ENCODE data around the gene BEND5.

Gene BEND5

GRCh38 chr1:48750109-48750508 lies 26.6 kb downstream of the BEND5 start (continued):
- TF ChIP-seq PRDM2 (tag by site-specific recombination; IDR thresholded peaks at IDR 0.05; ENCODE audit: borderline replicate concordance) (no peak), ZNF518A (tag by site-specific recombination; conservative IDR thresholded peaks at IDR 0.05; ENCODE audit: low read depth) (no peak), ZNF132 (tag by site-specific recombination; IDR thresholded peaks at IDR 0.05; ENCODE audit: borderline replicate concordance) (no peak), SETDB1 (IDR thresholded peaks at IDR 0.05; ENCODE audit: insufficient read length, low read length) (no peak)

- TF ChIP-seq ZNF324 (tag by site-specific recombination; IDR thresholded peaks at IDR 0.05), result no peak
- no peak for TF ChIP-seq ZNF18 (tag by site-specific recombination; IDR thresholded peaks at IDR 0.05)
- no peak for TF ChIP-seq ZNF302 (tag by site-specific recombination; IDR thresholded peaks at IDR 0.05; ENCODE audit: low read depth)
- no peak for TF ChIP-seq ZNF292 (tag by site-specific recombination; IDR thresholded peaks at IDR 0.05; ENCODE audit: borderline replicate concordance, low read depth)
- TF ChIP-seq ZNF155 (tag by site-specific recombination; IDR thresholded peaks at IDR 0.05), result no peak
- ChIA-PET POLR2A (no interaction called here), CTCF (no interaction called here)
- peaks cover 0 to 12% of the 10 kb centered on the region in 2 experiments; a peak in 1 of 3 replicates for H3K36me3 ChIP-seq (ENCODE audit: control insufficient read depth in 2 of 2, insufficient read depth in 1 of 2, low read length in 2 of 2)
- H3K4me3 ChIP-seq (ENCODE audit: low read depth, low read length), result no peak overlapping the region
- no peaks in the 10 kb centered on the region for H3K4me1 ChIP-seq (ENCODE audit: control insufficient read depth, insufficient read depth, low read length)
- H3K9me3 ChIP-seq (ENCODE audit: control insufficient read depth, insufficient read depth, low read depth, low read length), result no peaks in the 10 kb centered on the region
- H3K27ac ChIP-seq (ENCODE audit: extremely low read depth, low read depth, low read length), result no peak overlapping the region
These were observed 27.6 kb downstream of the BEND5 start for GRCh38 chr1:48749068-48749467.

GRCh38 chr1:48746906-48747305 lies 29.8 kb downstream of the BEND5 start:
- no peaks in the 10 kb centered on the region for H3K4me1 ChIP-seq (ENCODE audit: control insufficient read depth, insufficient read depth, low read length)
- ChIA-PET CTCF (no interaction called here), POLR2A (no interaction called here)
- H3K4me3 ChIP-seq (ENCODE audit: low read depth, low read length), result no peak overlapping the region
- H3K9me3 ChIP-seq (ENCODE audit: control insufficient read depth, insufficient read depth, low read depth, low read length), result no peaks in the 10 kb centered on the region
- peaks cover 0 to 5% of the 10 kb centered on the region in 2 experiments; a peak in 1 of 3 replicates for H3K36me3 ChIP-seq (ENCODE audit: control insufficient read depth in 2 of 2, insufficient read depth in 1 of 2, low read length in 2 of 2)
- TF ChIP-seq SCRT2 (tag by site-specific recombination; IDR thresholded peaks at IDR 0.05) (no peak), ZBTB20 (tag by site-specific recombination; IDR thresholded peaks at IDR 0.05) (no peak), CTCF (tag by site-specific recombination; IDR thresholded peaks at IDR 0.05) (no peak), ZFP37 (tag by site-specific recombination; IDR thresholded peaks at IDR 0.05) (no peak), SALL2 (tag by site-specific recombination; IDR thresholded peaks at IDR 0.05; ENCODE audit: borderline replicate concordance) (no peak), ZNF416 (tag by site-specific recombination; IDR thresholded peaks at IDR 0.05) (no peak), ZNF785 (tag by site-specific recombination; IDR thresholded peaks at IDR 0.05) (no peak), ZNF555 (tag by site-specific recombination; conservative IDR thresholded peaks at IDR 0.05) (no peak)
- no peak overlapping the region for H3K27ac ChIP-seq (ENCODE audit: extremely low read depth, low read depth, low read length)

Measured in HEK293 (cell line).